AG10803 (cell line): ENCODE results near the gene PTH.

ENCODE experiments used
- DNase-seq: peaks from one replicate; pipeline ENCODE4 v3.0.0; 2010; ENCODE audit warnings: low read depth
- H3K4me3 ChIP-seq: 2 replicates; pipeline ENCODE4 v1.5.1; 2011; ENCODE audit warnings: mild to moderate bottlenecking, low read length, control low read depth
- CTCF ChIP-seq: conservative IDR thresholded peaks from 2 replicates; pipeline ENCODE4 v1.5.1; 2011; ENCODE audit warnings: mild to moderate bottlenecking, low read length, control low read depth, inconsistent platforms

The PTH gene

GRCh38 chr11:13468750-13469149 lies 27.0 kb downstream of the PTH start:
- H3K4me3 ChIP-seq, result no peak overlapping the region
- TF ChIP-seq CTCF, result no peak
- DNase-seq, result no peak

GRCh38 chr11:13465909-13466371 lies 29.9 kb downstream of the PTH start:
- DNase-seq, result peak; percentile 53
- TF ChIP-seq CTCF, result peak; percentile 76

GRCh38 chr11:13463779-13464290 lies 32.0 kb downstream of the PTH start:
- H3K4me3 ChIP-seq, result peak overlapping the region; percentile 88
- no peak for TF ChIP-seq CTCF
- DNase-seq, result no peak

More at GRCh38 chr11:13465909-13466371, 29.9 kb downstream of the PTH start:
- no peak overlapping the region for H3K4me3 ChIP-seq

- peak within 1 kb of the TSS; percentile 88 for H3K4me3 ChIP-seq
- DNase-seq, result peak; percentile 92
- TF ChIP-seq CTCF, result no peak
Observed at GRCh38 chr11:13462901-13463778, 32.7 kb downstream of the PTH start, which contains the start of gene BTBD10. Gene BTBD10, minus strand, starts transcription at chr11:13463222. Its CDS starts 18,098 bp downstream, at chr11:13445124.

GRCh38 chr11:13462311-13462900 lies 33.4 kb downstream of the PTH start:
- H3K4me3 ChIP-seq, result peak overlapping the region; percentile 88
- peak; percentile 18 for DNase-seq
- TF ChIP-seq CTCF, result peak; percentile 3; the same call in 1 of the 2 replicates

- no peak for DNase-seq
- no peak for TF ChIP-seq CTCF
- H3K4me3 ChIP-seq, result no peak overlapping the region
Observed at GRCh38 chr11:13461291-13461690, 34.5 kb downstream of the PTH start.
